GM12878 (cell line): Measurements from ENCODE around the gene STAT4.

ENCODE experiments used
- HCFC1 ChIP-seq: fragments of 150-350 bp; IDR thresholded peaks from 2 replicates; pipeline ENCODE4 v1.6.1; 2014; ENCODE audit warnings: low read length
- KAT2A ChIP-seq: conservative IDR thresholded peaks from 2 replicates; pipeline ENCODE4 v1.6.1; 2011; ENCODE audit warnings: low read depth, low read length; ENCODE audit not compliant: control insufficient read depth
- MAX ChIP-seq: IDR thresholded peaks from 2 replicates; pipeline ENCODE4 v1.6.1; 2012; ENCODE audit warnings: low read depth, low read length, improper control_type of control experiment

GRCh38 chr2:191038741-191039140 is 112.1 kb downstream of the STAT4 start:
- TF ChIP-seq MAX = no peak
- no peak for TF ChIP-seq KAT2A
- TF ChIP-seq HCFC1 = no peak
